ENCODE results near the gene GBP3.
"Not testable (repeated sequence)": the region's sequence is repeated elsewhere in the genome, so short reads cannot be mapped to it uniquely, and the experiment has no call there.

GBP3 gene

DNA sequence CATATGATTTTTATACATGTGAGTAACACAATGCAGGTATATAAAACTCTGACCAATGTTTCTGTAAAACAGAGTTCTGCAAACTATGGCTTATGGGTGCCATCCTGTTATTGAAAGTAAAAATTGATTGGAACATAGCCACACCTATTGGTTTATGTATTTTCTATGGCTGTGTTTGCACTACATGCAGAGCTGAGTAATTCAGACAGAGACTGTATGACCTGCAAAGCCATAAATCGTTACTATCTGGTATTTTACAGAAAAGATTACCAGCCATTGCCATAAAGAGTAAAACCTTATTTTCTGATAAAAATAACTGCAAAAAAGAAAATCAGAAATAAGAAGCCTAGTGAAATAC, 29.3 kb upstream of the GBP3 start:
- no peaks in the 10 kb centered on the region for H3K36me3 ChIP-seq (replicated peaks; ENCODE audit: low read depth, low read length)
- TF ChIP-seq EZH2phosphoT487 (IDR thresholded peaks at IDR 0.05; ENCODE audit: low read depth), result no peak
- TF ChIP-seq, protein P1, sequence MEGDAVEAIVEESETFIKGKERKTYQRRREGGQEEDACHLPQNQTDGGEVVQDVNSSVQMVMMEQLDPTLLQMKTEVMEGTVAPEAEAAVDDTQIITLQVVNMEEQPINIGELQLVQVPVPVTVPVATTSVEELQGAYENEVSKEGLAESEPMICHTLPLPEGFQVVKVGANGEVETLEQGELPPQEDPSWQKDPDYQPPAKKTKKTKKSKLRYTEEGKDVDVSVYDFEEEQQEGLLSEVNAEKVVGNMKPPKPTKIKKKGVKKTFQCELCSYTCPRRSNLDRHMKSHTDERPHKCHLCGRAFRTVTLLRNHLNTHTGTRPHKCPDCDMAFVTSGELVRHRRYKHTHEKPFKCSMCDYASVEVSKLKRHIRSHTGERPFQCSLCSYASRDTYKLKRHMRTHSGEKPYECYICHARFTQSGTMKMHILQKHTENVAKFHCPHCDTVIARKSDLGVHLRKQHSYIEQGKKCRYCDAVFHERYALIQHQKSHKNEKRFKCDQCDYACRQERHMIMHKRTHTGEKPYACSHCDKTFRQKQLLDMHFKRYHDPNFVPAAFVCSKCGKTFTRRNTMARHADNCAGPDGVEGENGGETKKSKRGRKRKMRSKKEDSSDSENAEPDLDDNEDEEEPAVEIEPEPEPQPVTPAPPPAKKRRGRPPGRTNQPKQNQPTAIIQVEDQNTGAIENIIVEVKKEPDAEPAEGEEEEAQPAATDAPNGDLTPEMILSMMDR (IDR thresholded peaks at IDR 0.05; ENCODE audit: low read depth, low read length), result no peak

DNA sequence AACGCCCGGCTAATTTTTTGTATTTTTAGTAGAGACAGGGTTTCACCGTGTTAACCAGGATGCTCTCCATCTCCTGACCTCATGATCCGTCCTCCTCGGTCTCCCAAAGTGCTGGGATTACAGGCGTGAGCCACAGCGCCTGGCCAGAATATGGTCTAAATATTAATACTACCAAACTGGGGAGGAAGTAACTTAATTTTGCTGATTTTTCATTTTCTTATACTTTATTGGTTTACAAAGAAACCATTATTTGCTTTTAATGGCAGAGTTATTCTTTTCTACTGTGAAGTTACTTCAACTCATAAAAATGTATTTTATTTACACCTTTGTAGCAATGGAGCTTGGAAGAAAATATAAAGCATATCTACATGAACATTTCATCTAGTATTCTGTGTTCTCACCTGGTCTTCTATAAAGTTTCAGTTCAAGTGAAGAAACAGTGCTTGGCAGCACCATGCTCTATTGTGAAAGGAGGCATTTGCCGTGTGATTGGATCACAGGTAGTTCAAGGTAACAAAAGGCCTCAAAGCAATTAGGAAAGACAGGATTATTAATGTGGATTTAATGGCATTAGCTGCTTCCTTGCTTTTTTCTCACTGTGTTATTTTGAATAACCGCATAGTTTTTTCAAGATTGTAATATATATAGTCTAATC, 28.8 kb upstream of the GBP3 start:
- TF ChIP-seq EZH2phosphoT487 (IDR thresholded peaks at IDR 0.05; ENCODE audit: low read depth), result no peak
- TF ChIP-seq, protein P1 (IDR thresholded peaks at IDR 0.05; ENCODE audit: low read depth, low read length), result no peak
- no peaks in the 10 kb centered on the region for H3K9me3 ChIP-seq (ENCODE audit: insufficient read depth, low read length)
- H3K4me3 ChIP-seq (ENCODE audit: low read length), result no peak overlapping the region
- no peaks in the 10 kb centered on the region for H3K79me2 ChIP-seq (ENCODE audit: low read length)
- H3K4me1 ChIP-seq (ENCODE audit: low read length), result no peaks in the 10 kb centered on the region
- H3K4me2 ChIP-seq (ENCODE audit: low read length), result no peak overlapping the region
- no peaks in the 10 kb centered on the region for H3K36me3 ChIP-seq (replicated peaks; ENCODE audit: low read depth, low read length)
- H4K20me1 ChIP-seq (ENCODE audit: insufficient read depth, low read length), result no peaks in the 10 kb centered on the region
- H3K27ac ChIP-seq (ENCODE audit: low read length), result no peak overlapping the region
- H3K27me3 ChIP-seq (ENCODE audit: low read depth, low read length), result no peaks in the 10 kb centered on the region
- H3K9ac ChIP-seq (ENCODE audit: low read length), result no peak overlapping the region
- no peak overlapping the region for H2AFZ ChIP-seq (ENCODE audit: low read depth, low read length)

More for the DNA sequence above, 29.3 kb upstream of the GBP3 start:
- H3K27ac ChIP-seq (ENCODE audit: low read length), result no peak overlapping the region
- H3K4me3 ChIP-seq (ENCODE audit: low read length), result no peak overlapping the region
- no peaks in the 10 kb centered on the region for H4K20me1 ChIP-seq (ENCODE audit: insufficient read depth, low read length)
- H3K4me2 ChIP-seq (ENCODE audit: low read length), result no peak overlapping the region
- H3K4me1 ChIP-seq (ENCODE audit: low read length), result no peaks in the 10 kb centered on the region
- no peak overlapping the region for H3K9ac ChIP-seq (ENCODE audit: low read length)
- no peaks in the 10 kb centered on the region for H3K27me3 ChIP-seq (ENCODE audit: low read depth, low read length)
- H3K9me3 ChIP-seq (ENCODE audit: insufficient read depth, low read length), result no peaks in the 10 kb centered on the region
- no peaks in the 10 kb centered on the region for H3K79me2 ChIP-seq (ENCODE audit: low read length)
- H2AFZ ChIP-seq (ENCODE audit: low read depth, low read length), result no peak overlapping the region

DNA sequence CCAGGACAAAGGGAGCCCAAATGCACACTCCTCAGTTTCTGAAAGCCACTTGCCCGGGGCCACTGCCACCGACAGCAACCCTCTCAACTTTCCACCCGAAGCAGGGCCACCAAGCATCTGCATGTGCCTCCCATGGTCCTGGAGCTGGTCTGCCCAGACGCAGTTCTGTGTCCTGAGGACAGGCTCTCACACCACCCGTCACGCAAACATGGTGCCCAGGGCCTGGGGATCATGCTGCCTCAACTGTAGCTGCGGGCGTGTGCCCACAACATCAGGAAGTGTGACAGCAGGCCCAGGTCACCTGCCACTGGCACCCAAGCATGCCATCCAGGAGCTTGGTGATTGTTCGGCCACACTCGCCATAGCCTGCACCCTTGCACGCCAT, 28.0 kb upstream of the GBP3 start:
- TF ChIP-seq, protein P1 (IDR thresholded peaks at IDR 0.05; ENCODE audit: low read depth, low read length), result no peak
- TF ChIP-seq EZH2phosphoT487 (IDR thresholded peaks at IDR 0.05; ENCODE audit: low read depth), result no peak
- no peak overlapping the region for H3K9ac ChIP-seq (ENCODE audit: low read length)
- H3K27me3 ChIP-seq (ENCODE audit: low read depth, low read length), result no peaks in the 10 kb centered on the region
- H3K79me2 ChIP-seq (ENCODE audit: low read length), result no peaks in the 10 kb centered on the region
- no peaks in the 10 kb centered on the region for H3K36me3 ChIP-seq (replicated peaks; ENCODE audit: low read depth, low read length)
- no peaks in the 10 kb centered on the region for H3K9me3 ChIP-seq (ENCODE audit: insufficient read depth, low read length)
- H4K20me1 ChIP-seq (ENCODE audit: insufficient read depth, low read length), result no peaks in the 10 kb centered on the region
- no peak overlapping the region for H3K27ac ChIP-seq (ENCODE audit: low read length)
- no peak overlapping the region for H3K4me3 ChIP-seq (ENCODE audit: low read length)
- no peaks in the 10 kb centered on the region for H3K4me1 ChIP-seq (ENCODE audit: low read length)
- H2AFZ ChIP-seq (ENCODE audit: low read depth, low read length), result no peak overlapping the region
- H3K4me2 ChIP-seq (ENCODE audit: low read length), result no peak overlapping the region

DNA sequence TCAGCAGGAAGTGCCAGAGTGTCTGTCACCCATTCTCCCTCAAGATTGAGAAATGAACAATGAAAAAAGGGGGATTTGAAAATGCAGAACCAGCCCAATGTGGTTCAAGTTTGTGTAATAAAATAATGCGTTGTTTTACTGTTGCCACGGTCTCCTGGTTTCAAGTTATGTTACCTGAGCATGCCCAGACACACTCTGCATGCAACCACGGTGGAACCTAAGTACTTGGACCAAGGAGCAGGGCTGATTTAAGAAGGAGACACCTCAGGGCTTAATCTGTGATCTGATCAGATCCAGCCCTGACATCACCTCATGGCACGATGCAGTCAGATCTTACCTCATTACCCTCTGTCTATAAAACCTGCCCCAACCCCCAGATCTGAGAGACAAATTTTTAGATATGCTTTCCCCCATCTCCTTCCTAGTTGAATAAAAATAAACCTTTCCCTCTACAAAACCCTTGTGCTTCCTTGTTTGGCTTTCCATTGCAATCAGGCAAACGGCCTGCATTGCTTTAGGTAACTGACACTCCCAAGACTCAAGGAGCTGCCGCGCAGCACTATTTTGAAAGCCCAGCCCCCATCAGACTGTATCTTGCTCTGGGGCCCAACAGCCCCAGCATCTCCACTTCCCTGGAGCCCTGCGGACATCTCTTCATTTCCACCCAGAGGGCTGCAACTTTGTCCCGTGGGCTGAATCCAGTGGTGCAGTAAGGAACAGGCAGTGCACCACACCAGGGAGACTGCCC, 27.4 kb upstream of the GBP3 start:
- not testable (repeated sequence) for H3K4me1 ChIP-seq (ENCODE audit: low read length); H3K4me3 ChIP-seq (ENCODE audit: low read length); H4K20me1 ChIP-seq (ENCODE audit: insufficient read depth, low read length); H3K27ac ChIP-seq (ENCODE audit: low read length); H3K9ac ChIP-seq (ENCODE audit: low read length); H3K4me2 ChIP-seq (ENCODE audit: low read length); H3K79me2 ChIP-seq (ENCODE audit: low read length); H3K9me3 ChIP-seq (ENCODE audit: insufficient read depth, low read length); H3K27me3 ChIP-seq (ENCODE audit: low read depth, low read length); H3K36me3 ChIP-seq (replicated peaks; ENCODE audit: low read depth, low read length); H2AFZ ChIP-seq (ENCODE audit: low read depth, low read length)

DNA sequence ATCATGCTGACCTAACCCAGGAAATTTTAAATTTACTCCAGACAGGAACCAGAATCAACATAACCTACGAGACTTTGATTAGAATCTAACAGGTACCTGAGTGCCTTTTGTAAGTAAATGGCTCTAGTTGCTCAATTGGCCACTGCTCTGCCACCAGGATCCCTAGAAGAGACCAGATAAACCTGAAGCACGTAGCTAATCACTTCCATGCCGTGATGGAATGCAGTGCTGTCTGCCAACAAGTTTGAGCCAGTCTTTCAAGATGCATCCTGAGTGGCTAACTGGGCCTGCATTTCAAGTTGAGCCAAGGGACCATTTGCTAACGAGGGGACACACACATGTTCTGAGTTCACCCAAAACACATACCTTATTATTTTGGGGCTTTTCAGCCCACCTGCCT, 26.5 kb upstream of the GBP3 start:
- not testable (repeated sequence) for H3K27me3 ChIP-seq (ENCODE audit: low read depth, low read length); H3K4me1 ChIP-seq (ENCODE audit: low read length); H3K36me3 ChIP-seq (replicated peaks; ENCODE audit: low read depth, low read length); H3K9me3 ChIP-seq (ENCODE audit: insufficient read depth, low read length); H4K20me1 ChIP-seq (ENCODE audit: insufficient read depth, low read length); H2AFZ ChIP-seq (ENCODE audit: low read depth, low read length); H3K79me2 ChIP-seq (ENCODE audit: low read length); H3K9ac ChIP-seq (ENCODE audit: low read length); H3K27ac ChIP-seq (ENCODE audit: low read length); H3K4me2 ChIP-seq (ENCODE audit: low read length); H3K4me3 ChIP-seq (ENCODE audit: low read length)

All from OCI-LY3 (cell line).